NCI-H526 (cell line): ENCODE results near the gene NPR1.
A peak's percentile ranks its signal among the peaks of the same experiment; 100 is the strongest.

Source experiments
- DNase-seq, 2 experiments: peaks; one replicate each; lab custom pipeline; 2025; lab: John Stamatoyannopoulos, UW

NPR1 gene

DNA sequence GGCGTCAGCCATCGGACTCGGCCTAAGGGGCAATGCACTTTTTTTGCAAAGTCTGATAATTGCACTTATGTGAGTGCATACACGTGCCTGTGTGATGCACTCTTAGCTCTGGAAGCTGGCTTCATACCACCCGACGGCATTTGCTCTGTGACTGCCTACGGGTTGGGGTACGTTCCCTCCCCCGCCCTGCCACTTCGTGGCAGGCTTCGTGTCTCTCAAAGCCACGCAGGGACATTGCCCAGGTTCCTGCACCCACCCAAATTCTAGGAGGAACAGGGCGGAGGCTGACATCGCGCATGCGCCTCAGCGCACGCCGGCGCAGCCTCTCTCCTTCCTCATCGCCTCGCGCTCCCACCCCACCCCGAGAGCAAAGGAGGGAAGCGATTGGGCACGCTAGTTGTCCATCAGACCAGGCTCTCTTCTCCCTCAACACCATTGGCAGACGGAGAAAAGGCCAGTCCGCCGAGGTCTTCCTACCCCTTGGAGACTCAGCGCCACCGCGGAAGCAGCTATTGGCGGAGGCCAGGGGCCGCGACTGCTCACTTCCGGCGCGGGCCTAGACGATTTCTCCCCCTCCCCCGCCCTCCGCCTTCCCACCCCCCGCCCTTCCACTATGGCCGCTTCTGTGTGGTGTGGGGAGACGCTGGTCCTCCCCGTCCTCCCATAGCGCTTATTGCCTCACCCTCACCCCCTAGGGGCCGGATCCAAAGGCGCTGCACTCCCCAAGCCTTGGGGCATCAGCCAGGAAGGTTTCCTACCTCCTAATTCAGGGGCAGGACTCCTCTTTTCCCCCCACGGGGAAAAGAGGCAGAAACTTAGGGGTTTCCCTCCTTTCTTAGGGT, 49.2 kb downstream of the NPR1 start, which contains the start of gene INTS3:
TSS of gene INTS3 (plus strand) at position 588 of the 842 bp plus-strand sequence. CDS start 585 bp downstream, outside the sequence.
- peak; percentile 100 for DNase-seq

DNA sequence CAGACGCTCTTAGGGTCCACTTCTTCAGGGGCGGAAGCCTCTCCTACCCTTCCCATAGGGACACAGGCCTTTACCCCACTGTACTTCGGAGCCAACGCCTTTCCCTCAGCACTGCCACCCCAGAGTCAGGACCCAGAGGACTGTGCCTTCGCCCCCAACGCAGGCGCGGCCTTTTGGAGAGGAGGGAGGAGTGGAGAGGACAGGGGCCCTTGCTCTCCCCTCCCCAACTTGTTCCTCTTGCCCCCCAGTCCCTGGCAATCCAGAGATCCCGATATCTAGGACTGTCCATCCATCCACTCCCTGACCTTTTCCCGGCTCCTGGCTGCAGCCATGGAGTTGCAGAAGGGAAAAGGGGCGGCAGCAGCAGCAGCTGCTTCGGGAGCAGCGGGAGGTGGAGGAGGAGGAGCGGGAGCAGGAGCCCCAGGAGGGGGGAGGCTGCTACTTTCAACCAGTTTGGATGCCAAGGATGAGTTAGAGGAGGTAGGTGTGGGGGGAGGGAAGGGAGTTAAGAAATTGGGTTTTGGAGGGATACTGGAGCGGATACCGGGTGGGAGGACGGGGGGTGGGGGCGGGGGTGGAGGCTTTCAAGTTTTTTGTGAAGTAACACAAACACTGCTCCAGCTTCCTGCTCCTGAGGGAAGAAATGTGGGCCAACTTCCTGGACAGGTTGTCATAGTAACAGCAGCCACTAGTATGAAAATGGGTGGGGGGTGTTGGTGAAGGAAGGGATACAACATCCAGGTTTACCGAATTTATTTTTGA, 50.0 kb downstream of the NPR1 start:
- peak in 1 of 2 experiments; percentile 65 for DNase-seq

- DNase-seq, result no peak
These were observed 52.0 kb downstream of the NPR1 start for GRCh38 chr1:153730468-153730988.

GRCh38 chr1:153733970-153734369, 55.5 kb downstream of the NPR1 start:
- no peak for DNase-seq

DNA sequence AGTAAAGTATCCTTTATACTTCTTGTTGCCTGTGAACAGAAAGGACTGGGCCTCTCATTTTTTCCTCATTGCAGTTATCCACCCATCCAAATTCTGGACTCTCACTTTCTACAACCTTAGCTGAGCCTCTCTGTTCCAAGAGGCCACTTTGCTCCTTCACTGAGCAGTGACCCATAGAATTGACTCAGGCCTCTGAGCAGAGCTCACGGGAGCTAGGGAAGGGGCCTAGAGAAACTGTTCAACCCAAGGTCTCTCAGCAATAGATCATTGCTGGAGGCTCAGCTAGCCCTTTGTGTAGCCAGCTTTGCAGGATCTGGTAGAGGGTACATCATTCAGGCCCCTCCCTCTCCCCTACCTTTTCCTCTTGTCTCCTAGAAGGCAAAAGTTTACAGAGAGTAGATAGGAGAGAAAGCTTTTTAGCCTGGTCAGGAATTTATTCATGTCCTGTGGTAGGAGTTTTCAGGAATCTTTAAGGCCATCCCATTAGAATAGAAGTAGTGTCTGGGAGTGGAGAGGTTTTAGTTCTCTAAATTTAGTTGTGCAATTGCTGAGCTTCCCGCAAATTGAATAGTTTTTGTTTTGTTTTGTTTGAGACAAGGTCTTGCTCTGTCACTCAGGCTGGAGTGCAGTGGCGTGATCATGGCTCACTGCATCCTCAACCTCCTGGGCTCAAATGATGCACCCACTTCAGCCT, 56.1 kb downstream of the NPR1 start:
- no peak for DNase-seq

DNA sequence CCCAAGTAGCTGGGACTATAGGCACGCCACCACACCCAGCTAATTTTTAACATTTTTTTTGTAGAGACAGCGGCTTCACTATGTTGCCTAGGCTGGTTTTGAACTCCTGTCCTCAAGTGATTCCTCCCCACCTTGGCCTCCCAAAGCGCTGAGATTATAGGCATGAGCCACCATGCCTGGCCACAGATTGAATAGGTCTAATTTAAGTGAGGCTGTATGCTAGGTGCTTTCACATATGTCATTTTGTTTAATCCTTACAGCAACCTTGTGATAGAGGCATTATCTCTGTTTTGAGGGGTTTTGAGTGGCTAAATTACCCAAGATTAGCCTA, 56.6 kb downstream of the NPR1 start:
- DNase-seq, result no peak

- no peak for DNase-seq
These were observed 63.5 kb downstream of the NPR1 start for GRCh38 chr1:153741986-153742385.

DNA sequence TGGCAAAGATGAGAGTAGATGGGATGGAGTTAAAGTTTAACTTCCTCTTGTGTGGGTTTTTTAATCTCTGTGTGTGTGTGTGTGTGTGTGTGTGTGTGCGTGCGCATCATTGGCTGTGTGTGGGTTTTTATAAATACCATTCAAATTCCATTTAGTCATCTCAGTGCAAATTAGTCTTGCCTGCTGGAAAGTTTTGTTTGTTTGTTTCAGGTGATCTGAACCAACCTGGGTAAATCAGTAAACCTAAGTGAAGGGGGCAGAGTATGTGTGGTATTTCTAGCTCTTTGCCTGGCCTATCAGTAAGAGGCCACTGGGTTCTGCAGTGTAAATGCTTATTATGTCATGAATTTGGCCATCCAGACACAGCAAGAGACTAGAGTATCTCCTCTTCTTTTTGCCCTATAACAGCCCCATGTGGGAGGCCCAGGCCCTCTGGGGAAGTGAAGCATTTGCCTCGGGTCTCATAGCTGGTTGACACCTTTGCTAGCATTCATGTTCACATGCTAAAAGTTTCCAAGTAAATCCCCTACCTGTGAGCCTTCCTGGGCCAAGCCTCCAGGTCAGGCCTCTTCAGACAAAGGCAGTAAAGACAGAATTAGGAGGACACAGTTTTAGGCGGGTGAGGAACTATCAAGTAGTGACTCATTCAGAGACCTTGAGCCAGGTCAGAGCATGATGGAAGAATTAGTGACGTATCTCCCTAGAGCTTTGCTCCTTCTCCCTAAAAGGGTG, 64.1 kb downstream of the NPR1 start:
- peak; percentile 42 to 68 for DNase-seq
